Hematopoietic multipotent progenitor cell treated with erythropoietin and hydrocortisone succinate and interleukin-3 and kit ligand, for 6 days (in vitro differentiated cells): ENCODE measurements around the gene XRCC3.

Experiments used
- DNase-seq: peaks from one replicate; pipeline ENCODE4 v3.0.0-alpha.2; 2015

Gene XRCC3

GRCh38 chr14:103715052-103716000, at the start of gene XRCC3, which contains the start of gene ZFYVE21:
Gene XRCC3 (minus strand): TSS chr14:103715451. CDS start chr14:103711087, 4,364 bp downstream.
Gene ZFYVE21 (plus strand): TSS chr14:103715810. CDS start chr14:103715842, 32 bp downstream.
- peak; percentile 100 for DNase-seq

- no peak for DNase-seq
Measured at GRCh38 chr14:103763730-103764488, 48.7 kb upstream of the XRCC3 start.

- no peak for DNase-seq
Measured at GRCh38 chr14:103762541-103762940, 47.3 kb upstream of the XRCC3 start.

GRCh38 chr14:103762036-103762435, 46.8 kb upstream of the XRCC3 start:
- no peak for DNase-seq

- no peak for DNase-seq
Measured at GRCh38 chr14:103758059-103758776, 43.0 kb upstream of the XRCC3 start.

GRCh38 chr14:103755060-103755459, 39.8 kb upstream of the XRCC3 start:
- DNase-seq, result no peak

GRCh38 chr14:103753774-103754173, 38.5 kb upstream of the XRCC3 start:
- DNase-seq, result no peak

- DNase-seq, result peak; percentile 57
Measured at GRCh38 chr14:103749860-103750259, 34.6 kb upstream of the XRCC3 start.

GRCh38 chr14:103749452-103749851, 34.2 kb upstream of the XRCC3 start:
- no peak for DNase-seq

- no peak for DNase-seq
Measured at GRCh38 chr14:103748534-103748857, 33.2 kb upstream of the XRCC3 start.

- DNase-seq, result no peak
Measured at GRCh38 chr14:103746701-103747100, 31.4 kb upstream of the XRCC3 start.

- no peak for DNase-seq
Measured at GRCh38 chr14:103745424-103745823, 30.2 kb upstream of the XRCC3 start.

GRCh38 chr14:103744621-103745395, 29.6 kb upstream of the XRCC3 start:
- no peak for DNase-seq

- DNase-seq, result no peak
Measured at GRCh38 chr14:103743691-103744090, 28.4 kb upstream of the XRCC3 start.

- DNase-seq, result no peak
Measured at GRCh38 chr14:103742499-103743255, 27.4 kb upstream of the XRCC3 start.

- DNase-seq, result no peak
Measured at GRCh38 chr14:103741876-103742275, 26.6 kb upstream of the XRCC3 start.

- no peak for DNase-seq
Measured at GRCh38 chr14:103740991-103741689, 25.9 kb upstream of the XRCC3 start.

- DNase-seq, result no peak
Measured at GRCh38 chr14:103739793-103740501, 24.7 kb upstream of the XRCC3 start.

- DNase-seq, result no peak
Measured at GRCh38 chr14:103739466-103739792, 24.2 kb upstream of the XRCC3 start.

- DNase-seq, result no peak
Measured at GRCh38 chr14:103738701-103739451, 23.6 kb upstream of the XRCC3 start.
